Middle frontal gyrus (tissue), 1 donor: Measurements from ENCODE around the gene CEP76.

ENCODE experiments used
- DNase-seq: peaks from one replicate; pipeline ENCODE4 v3.0.0-alpha.2; 2015; ENCODE audit warnings: low spot score; ENCODE audit errors: extremely low spot score

Gene CEP76

GRCh38 chr18:12703664-12704063, 1.1 kb upstream of the CEP76 start:
- no peak for DNase-seq

- no peak for DNase-seq
Observed at GRCh38 chr18:12703096-12703567, 609 bp upstream of the CEP76 start.

DNA sequence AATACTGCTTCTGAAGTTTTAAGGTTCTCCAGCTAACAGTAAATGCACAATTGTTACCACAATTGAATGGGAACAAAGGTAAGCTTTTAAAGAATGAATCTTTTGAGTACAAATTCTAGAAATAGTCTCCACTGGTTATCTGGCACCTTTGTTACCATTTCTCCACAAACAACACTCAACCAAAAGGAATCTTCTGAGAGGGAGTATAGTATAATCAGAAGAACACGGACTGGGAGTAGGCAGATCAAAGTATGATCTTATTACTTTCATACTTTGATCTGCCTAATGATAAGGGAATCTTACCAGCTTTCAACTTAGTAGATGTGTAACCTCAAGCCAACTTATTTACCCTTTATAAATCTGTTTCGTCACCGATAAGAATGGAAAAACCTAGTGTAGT, 1.4 kb downstream of the CEP76 start:
- DNase-seq = no peak

- DNase-seq = no peak
Observed at GRCh38 chr18:12699747-12700146, 2.8 kb downstream of the CEP76 start.

DNA sequence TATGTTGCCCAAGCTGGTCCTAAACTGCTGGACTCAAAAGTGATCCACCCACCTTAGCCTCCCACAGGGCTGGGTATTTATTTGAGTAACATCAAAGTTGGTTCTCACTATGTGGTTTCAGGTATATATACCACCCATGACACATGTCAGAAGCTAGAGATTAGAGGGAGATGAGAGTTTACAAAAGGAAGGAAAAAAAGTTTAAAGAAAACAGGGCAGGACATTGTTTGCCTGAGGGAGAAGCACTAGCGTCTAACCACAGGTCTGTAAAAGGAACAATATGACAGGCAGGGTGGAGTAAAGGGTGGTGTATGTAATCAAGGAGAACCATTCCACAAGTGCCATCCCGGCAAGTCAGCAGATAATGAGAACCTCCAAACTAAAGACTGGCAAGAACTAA, 8.5 kb downstream of the CEP76 start:
- DNase-seq = no peak

DNA sequence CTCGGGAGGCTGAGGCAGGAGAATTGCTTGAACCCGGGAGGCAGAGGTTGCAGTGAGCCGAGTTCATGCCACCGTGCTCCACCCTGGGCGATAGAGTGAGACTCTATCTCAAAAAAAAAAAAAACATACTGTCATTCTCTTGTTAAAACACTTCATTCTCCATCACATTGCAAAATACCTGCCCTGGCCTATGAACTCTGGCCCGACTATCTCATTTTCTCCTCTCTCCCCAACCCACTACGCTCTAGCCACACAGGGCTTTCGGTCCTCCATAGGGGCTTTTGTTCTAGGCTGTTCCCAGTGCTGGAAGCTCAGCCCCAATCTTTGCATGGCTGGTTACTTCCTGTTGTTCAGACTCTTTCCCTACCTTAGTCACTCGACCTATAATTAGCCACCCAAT, 10.3 kb downstream of the CEP76 start:
- DNase-seq = no peak

DNA sequence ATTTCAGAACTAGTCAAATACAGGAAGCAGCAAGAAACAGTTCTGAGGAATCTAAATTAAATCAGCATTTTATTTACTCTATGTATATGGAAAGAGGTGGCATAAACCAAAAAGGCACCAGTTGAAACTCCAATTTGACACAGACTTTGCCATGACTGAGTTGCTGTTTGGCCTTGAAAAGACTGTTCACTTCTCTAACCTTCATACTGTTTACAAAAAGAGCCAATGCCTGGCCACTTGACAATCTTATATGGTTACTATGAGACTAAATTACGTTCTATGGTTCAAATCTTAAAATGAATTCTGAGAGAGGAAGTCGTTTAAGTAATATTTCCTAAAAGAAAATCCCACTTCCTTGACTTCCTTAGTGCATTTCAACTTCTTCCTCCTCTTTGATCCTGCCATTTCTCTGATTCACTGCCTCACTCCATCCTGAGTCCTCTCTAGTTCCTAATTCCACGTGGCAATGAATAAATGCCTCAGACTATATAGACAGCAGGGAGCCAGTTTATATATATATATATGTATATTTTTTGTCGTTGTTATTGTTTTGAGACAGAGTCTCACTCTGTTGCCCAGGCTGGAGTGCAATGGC, 13.2 kb downstream of the CEP76 start:
- DNase-seq = no peak

DNA sequence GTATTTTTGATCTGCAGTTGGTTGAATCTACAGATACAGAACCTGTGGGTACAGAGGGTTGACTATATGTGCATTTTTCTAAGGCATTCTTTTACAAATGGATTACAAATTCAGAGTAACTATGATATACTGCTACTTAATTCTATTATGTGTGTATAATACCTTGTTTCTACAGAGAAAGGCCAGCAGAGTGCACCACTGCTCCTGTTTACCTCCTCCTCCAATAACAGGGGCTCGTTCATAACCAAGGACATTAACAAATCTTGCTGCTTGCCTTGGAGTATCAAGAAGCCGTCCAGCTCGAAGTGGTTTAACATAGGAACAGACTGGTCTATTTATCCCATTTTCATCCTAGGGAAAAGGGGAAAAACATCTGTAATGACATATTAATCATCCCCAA, 16.4 kb downstream of the CEP76 start:
- DNase-seq = no peak

GRCh38 chr18:12679183-12679786, 23.2 kb downstream of the CEP76 start:
- no peak for DNase-seq

DNA sequence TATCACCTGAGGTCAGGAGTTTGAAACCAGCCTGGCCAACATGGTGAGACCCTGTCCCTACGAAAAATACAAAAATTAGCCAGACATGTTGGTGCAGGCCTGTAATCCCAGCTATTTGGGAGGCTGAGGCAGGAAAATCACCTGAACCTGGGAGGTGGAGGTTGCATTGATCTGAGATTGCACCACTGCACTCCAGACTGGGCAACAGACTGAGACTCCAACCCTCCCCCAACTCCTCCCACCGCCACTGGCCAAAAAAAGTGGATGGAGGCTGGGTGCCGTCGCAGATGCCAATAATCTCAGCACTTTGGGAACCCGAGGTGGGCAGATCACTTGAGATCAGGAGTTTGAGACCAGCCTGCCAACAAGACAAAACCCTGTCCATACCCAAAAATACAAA, 34.5 kb downstream of the CEP76 start:
- DNase-seq = no peak

- DNase-seq = peak; percentile 67
Observed at GRCh38 chr18:12659904-12660605, 42.5 kb downstream of the CEP76 start.

DNA sequence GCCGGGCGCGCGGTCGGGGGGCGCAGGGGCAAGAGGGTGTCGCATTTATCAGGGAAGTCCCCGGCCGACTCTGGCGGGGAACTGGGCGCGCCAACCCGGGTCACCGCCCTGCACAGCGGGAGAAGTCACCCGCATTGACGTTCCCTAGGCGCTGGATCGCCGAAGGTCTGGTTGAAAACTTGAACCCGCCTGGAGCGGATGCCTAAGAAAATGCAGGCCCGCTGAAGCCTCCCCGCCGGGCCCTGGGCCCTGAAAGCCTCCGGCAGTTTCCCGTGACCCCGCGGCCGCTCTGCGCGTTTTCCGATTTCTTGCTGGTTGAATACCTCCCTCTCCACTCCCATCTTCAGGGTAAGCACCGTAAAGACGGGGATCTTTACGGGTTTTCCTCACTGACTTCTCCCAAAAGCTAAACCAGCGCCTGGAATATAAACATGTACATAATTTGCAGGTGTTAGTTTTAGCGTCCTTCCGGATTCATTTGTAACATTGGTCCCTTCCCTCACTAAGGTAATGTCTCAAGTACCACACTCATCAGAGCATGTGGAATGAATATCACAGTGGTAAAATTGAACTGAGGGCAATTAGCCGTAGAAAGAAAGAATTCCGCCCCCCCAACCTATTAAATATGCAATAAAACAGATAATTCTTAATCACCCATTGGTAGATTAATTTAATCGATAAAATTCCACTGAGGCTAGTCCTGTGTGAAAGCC, 43.9 kb downstream of the CEP76 start:
- DNase-seq = no peak

GRCh38 chr18:12657684-12658425, 44.7 kb downstream of the CEP76 start, which contains the start of gene SPIRE1:
TSS of gene SPIRE1 (minus strand) at chr18:12658107. CDS start at chr18:12657866, 241 bp downstream.
- DNase-seq = peak; percentile 74

DNA sequence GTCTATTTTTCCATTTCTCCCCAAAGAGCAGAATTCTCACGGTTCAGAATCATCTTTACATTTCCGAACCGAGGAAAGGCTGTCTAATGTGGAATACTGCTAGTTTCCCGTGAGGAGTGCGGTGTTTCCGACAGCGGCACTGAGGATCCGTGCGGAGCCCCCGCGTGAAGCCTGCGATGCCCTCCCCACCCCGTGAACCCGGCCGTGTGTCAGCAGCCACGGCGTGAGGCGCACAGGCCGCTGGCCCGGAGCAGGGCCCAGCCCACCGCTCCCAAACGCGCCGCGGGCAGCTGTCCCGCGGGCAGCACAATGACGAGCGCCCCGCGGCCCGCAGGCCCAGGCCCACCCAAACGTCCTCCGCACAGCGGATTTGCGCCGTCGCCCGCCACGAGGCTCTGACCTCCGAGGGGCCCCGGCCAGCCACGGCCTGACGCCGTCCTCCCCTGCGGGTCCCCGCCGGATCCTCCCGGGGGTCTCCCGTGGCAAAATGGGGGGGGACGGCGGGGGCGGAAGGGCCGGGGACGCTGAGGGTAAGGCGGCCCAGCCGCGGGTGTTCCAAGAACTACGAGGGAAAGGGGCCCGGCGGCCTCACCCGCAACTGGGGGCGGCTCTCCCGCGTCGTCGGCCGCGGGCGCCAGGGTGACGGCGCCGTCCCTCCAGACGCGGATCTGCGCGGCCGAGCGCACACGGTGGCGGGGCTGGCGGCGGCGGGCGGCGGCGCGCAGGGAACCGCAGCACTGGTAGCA, 45.4 kb downstream of the CEP76 start:
- no peak for DNase-seq

GRCh38 chr18:12656605-12656937, 46.0 kb downstream of the CEP76 start:
- no peak for DNase-seq

DNA sequence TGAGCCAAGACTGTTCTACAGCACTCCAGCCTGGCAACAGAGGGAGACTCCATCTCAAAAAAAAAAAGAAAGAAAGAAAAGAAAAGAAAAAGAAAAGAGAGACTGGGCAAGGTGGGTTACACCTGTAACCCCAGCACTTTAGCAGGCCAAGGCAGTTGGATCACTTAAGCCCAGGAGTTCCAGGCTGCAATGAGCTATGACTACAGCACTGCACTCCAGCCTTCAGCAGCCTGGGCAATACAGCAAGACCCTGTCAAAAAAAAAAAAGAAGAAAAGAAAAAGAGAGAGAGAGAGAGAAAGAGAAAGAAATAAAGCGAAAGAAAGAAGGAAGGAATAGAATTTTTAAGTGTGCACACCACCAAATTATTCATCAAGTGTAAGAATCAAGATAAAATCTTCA, 47.6 kb downstream of the CEP76 start:
- no peak for DNase-seq

- DNase-seq = no peak
Observed at GRCh38 chr18:12652861-12653401, 49.6 kb downstream of the CEP76 start.

DNA sequence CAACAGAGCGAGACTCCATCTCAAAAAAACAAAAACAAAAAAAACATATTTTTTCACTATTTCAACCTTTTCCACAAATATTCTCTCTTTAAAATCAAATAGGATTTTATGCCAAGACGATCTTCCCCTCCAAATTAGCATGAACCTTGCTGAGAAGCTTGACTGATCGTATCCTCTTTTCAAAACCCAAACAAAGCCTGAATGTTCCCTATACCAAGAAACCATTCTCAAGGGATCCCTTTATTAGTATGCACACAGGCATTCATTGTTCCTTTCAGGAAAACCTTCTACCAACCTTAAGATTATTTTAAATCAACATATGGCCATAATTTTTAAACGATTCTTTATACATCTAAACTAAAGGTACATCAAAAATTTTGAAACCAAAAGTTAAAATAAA, 50.9 kb downstream of the CEP76 start:
- no peak for DNase-seq

- no peak for DNase-seq
Observed at GRCh38 chr18:12647773-12648172, 54.8 kb downstream of the CEP76 start.

- no peak for DNase-seq
Observed at GRCh38 chr18:12645751-12646203, 56.7 kb downstream of the CEP76 start.
